ENCODE measurements around the gene MXRA7.
"Not testable (repeated sequence)": the region's sequence is repeated elsewhere in the genome, so short reads cannot be mapped to it uniquely, and the experiment has no call there.

The MXRA7 gene

GRCh38 chr17:76644995-76645394 is 65.8 kb downstream of the MXRA7 start:
- no peak for DNase-seq (ENCODE audit: low spot score)

GRCh38 chr17:76643553-76644148 is 67.1 kb downstream of the MXRA7 start, which contains the start of gene ST6GALNAC1:
TSS of gene ST6GALNAC1 (minus strand) at chr17:76643757. CDS start at chr17:76643638, 119 bp downstream.
- no peak for DNase-seq (ENCODE audit: low spot score)

- DNase-seq (ENCODE audit: low spot score) = no peak
Measured at GRCh38 chr17:76642994-76643393, 67.8 kb downstream of the MXRA7 start.

- no peak for DNase-seq (ENCODE audit: low spot score)
Measured at GRCh38 chr17:76642032-76642561, 68.7 kb downstream of the MXRA7 start.

- DNase-seq (ENCODE audit: low spot score) = no peak
Measured at GRCh38 chr17:76641501-76641900, 69.3 kb downstream of the MXRA7 start.

GRCh38 chr17:76640550-76641380 is 70.0 kb downstream of the MXRA7 start:
- no peak for DNase-seq (ENCODE audit: low spot score)

- DNase-seq (ENCODE audit: low spot score) = no peak
Measured at GRCh38 chr17:76638263-76638662, 72.5 kb downstream of the MXRA7 start.

GRCh38 chr17:76636486-76637206 is 74.1 kb downstream of the MXRA7 start:
- DNase-seq (ENCODE audit: low spot score) = not testable (repeated sequence)

GRCh38 chr17:76635659-76636360 is 75.0 kb downstream of the MXRA7 start:
- peak; percentile 67 for DNase-seq (ENCODE audit: low spot score)

GRCh38 chr17:76635039-76635438 is 75.7 kb downstream of the MXRA7 start:
- DNase-seq (ENCODE audit: low spot score) = no peak

GRCh38 chr17:76633628-76634328 is 77.0 kb downstream of the MXRA7 start:
- no peak for DNase-seq (ENCODE audit: low spot score)

GRCh38 chr17:76631821-76632565 is 78.8 kb downstream of the MXRA7 start:
- no peak for DNase-seq (ENCODE audit: low spot score)

GRCh38 chr17:76630151-76630550 is 80.6 kb downstream of the MXRA7 start:
- DNase-seq (ENCODE audit: low spot score) = no peak

Small RNA genes within 50 kb of the gene (small RNA-seq; reads per million reads assigned to genes)
- gene AC005837.3 (0 to 0.03 reads per million in 2 experiments), gene RF02271 (0 reads per million in 2 experiments), gene RNU6-227P (0 reads per million in 2 experiments), gene RNU6-97P (0 reads per million in 2 experiments), gene RNY4P36 (0.10 to 6.3 reads per million in 2 experiments)
